HG03064 (cell line): ENCODE results near the gene DPP10.

Experiments
- ATAC-seq: cut with Tn5 transposase; IDR thresholded peaks from one replicate; pipeline ENCODE4 v1.9.1; 2021; ENCODE audit warnings: low read depth; ENCODE audit not compliant: unreplicated experiment

Gene DPP10

DNA sequence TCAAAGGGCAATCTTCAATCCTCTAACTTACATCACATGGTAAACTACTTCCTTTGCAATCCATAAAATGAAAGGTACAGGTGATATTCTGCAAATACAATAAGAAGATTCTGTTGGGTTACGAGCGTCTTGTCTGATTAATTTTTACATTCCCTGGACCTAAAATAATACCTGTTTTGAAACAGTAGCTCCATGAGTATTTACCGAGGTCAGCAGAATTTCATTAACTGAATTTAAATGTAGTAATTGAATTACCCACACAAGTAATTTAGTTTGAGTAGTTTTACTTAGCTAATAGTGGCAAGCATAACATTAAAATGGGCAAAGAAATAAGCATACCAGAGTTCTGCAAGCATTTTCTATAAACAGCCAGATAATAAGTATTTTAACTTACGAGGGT, 652.0 kb downstream of the DPP10 start:
- no peak for ATAC-seq

DNA sequence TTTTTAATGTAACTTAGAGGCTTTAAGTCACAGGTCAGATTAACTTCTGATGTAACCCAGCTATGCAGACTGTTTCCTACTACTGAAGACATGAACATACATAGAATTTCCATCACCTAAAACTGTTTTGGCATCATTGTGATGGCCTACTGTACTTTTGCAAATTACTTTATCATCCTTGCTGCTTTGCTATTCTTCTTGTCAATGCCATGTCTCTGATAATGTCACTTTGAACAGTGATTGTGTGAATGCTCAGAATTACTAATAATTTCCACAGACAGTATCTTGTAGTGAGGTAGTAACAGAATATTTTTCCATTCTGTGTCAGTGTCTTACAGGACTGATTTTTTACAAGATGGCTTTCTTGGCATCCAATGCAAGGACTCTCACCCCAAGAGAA, 663.5 kb downstream of the DPP10 start:
- ATAC-seq, result no peak

GRCh38 chr2:115115135-115115534, 672.7 kb downstream of the DPP10 start:
- no peak for ATAC-seq

GRCh38 chr2:115118306-115118705, 675.9 kb downstream of the DPP10 start:
- no peak for ATAC-seq

- ATAC-seq, result no peak
Observed at GRCh38 chr2:115119086-115119485, 676.6 kb downstream of the DPP10 start.

DNA sequence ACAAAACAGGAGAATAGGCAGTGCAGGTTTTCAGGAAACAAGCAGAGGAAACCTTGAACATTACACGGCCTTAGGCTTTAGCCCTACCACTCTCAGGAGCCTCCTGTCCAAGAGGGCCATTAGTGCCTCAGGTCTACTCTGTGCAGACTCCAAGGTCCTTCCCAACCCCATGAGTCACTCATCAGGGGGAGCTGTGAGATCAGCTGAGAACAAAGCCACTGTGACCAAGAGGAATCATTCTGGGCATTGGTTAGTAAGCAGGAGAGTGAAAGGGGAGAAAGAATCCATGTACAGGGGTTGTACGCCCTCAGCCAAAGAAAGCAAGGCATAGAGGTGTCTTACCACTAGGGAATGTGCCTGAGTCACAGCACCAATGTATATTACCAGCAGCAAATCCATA, 680.3 kb downstream of the DPP10 start:
- ATAC-seq, result no peak

DNA sequence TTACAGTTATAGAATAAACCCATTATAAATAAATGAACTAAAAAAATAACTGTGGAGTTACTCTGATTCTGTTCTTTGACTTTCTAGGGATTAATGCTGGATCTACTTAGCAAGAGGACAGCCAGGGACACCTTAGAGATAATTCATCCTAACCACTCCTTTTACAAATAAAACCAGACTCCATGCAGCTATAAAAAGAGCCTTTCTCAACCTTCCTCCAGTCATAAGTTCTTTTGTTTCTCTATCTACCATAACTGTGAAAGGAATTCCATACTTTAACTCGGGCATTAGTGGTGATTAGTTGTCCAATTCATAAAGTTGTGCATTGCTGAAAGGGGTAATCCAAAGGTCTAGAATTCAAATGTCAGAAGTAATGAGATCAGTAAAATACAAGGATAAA, 682.4 kb downstream of the DPP10 start:
- no peak for ATAC-seq

DNA sequence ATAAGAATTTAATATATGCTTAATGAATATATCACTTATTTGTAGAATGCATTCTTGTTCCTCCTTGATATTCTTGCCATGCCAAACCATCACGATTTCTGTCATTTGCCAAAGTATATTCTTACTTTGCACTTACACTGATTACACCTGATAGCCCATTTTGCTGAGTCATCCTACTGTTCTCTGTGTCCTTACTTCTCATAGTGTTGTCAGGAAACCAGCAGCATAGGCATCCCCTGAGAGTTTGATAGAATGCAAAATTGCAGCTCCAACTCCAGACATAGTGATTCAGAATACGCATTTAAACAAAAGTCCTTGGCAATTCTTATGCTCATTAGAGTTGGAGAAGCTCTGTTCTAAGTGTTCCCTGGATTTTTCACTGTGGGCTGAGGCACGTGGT, 687.1 kb downstream of the DPP10 start:
- ATAC-seq, result no peak

GRCh38 chr2:115160531-115161080, 718.2 kb downstream of the DPP10 start:
- no peak for ATAC-seq

- ATAC-seq, result no peak
Observed at GRCh38 chr2:115161081-115161770, 718.8 kb downstream of the DPP10 start.

- no peak for ATAC-seq
Observed at GRCh38 chr2:115161771-115162493, 719.5 kb downstream of the DPP10 start.

DNA sequence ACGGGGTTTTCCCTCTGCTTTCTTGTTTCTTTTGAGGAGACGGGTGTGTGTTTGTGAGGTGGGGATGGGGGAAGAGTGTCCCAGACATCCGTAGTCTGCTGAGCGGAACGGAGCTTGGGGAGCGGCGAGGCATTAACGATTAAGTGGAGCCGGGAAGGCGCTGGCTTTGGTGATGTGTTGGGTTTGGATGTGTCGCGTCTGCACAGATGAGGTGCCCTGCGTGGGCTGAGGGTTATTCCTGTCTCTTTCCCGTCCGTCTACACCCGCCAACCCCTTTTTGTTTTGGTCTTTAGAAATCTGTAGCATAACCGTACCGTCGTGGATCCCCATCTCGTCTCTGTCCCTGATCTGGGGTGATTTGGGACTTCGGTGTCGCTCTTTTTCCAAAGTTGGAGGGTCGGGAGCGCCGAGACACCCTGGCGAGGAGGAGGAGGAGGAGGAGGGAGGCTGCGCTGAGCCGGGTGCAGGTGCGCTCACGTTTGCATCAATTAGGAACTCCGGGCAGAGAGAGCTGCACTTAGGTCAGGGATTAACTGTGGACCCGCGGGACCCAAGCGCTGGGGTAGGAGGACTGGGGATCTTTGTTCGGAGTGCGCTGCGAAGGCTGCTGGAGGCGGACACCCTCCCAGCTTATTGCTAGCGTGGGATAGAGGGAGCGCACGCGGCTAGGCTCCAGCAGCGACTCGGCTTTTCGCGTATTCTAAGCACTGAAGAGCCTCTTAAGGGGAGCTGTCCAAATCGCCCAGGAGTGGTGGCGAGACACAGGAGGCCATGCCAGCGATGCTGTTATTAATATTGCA, 720.3 kb downstream of the DPP10 start:
- ATAC-seq, result no peak

DNA sequence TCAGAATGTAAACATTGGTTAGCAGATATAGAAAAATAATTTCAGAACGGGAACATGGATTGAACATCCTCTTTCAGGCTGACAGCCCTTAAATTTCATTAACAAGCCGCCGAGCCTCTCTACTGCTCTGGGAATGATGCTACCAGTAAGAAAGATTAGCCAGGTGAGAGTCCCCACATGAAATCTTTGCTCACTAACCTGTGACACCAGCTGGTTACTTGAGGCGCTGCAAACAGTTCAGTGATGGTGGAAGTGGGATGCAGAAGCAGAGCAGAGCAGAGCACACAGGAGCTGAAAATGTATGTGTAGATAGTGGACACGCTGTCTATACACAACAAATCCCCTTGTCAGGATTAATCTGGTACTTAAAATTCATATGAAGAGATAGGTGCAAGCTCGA, 721.1 kb downstream of the DPP10 start:
- ATAC-seq, result no peak

- no peak for ATAC-seq
Observed at GRCh38 chr2:115165529-115166109, 723.2 kb downstream of the DPP10 start.

DNA sequence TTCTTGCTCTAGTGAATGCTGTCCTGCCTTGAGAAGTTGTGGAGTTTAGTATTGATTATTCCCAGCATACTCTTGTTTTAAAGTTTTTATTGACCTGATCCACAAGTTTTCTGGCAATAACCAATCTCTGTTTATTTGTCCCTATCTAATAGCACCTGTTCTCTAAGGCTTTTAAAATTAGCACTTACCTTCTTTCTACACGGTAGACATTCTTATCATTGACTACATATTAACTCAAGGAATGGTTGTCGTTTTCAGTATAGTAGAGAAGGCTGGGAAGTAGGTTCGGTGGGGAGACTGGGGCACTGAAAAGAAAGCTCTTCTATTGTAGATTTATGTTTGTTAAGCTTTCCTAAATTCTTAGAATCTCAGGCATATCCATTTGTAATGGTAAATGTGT, 726.0 kb downstream of the DPP10 start:
- ATAC-seq, result no peak

DNA sequence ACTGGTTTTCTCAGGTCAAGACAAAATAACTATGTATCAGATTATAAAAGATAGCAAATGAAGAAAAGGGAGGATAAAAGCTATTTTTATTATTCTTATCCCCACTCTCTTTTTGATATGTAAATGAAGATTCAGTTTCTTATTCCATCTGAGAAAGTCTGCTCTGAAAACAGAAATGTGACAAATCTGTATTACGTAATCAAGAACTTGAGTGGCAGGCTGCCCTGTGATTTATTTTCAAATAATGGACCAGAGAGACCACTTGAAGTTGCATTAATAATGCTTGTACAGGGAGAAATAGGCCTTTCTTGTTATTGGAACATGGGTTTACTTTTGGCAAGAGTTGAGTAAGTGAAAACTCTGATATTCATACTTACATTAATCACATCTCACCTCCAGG, 727.4 kb downstream of the DPP10 start:
- no peak for ATAC-seq

DNA sequence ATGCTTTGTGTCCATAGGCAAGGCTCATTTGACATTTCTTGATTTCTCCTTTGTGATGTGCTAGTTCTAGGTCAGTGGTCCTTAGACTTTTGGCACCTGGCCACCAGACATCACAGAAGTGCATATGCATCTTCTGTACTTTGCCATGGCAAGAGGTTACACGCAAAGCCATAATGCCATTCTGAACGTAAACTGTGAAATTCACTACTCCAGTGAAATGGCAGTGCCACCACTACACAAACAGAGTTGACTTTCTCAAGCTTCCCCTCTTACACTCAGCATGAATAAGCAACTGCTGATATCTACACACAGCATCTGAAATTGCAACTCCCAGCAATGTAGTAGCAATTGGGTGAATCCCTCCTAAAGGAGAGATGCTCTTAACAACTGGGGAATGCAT, 729.3 kb downstream of the DPP10 start:
- ATAC-seq, result no peak

DNA sequence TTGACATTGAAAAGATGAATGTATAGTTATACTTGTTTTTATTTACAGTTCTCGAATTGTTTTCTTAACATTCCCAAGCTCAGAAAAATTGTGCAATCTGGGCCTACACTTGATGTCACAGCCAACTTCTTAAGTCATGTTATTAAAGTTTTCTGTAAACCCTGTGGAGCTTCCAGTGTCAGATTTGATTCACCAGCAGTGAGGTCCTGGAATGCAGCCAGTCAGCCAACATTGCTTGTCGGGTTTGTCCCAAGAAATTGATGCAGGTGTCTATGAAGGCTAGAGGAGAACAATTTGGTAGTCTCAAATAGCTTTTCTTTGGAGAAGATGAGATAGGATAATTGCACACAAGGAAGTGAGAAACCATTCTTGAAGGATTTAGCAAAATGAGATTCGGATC, 732.2 kb downstream of the DPP10 start:
- no peak for ATAC-seq

DNA sequence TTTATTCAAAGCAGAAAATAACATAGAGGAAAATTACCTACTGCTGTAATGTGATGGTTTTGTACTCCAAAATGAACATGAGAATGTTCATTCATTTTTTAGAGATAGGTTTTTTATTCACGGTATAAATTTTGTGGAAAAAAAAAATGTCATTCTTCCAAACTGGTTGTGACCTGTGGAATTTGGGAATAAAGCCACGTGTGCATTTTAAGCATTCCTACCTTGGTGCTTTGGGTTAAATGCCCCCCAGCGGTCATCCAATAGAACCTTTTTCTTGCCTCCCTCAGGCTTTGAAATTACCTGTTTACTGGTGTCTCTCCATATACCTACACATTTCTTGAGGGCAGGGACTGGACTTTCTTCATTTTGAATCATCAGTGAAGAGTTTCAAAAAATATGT, 740.7 kb downstream of the DPP10 start:
- ATAC-seq, result no peak

DNA sequence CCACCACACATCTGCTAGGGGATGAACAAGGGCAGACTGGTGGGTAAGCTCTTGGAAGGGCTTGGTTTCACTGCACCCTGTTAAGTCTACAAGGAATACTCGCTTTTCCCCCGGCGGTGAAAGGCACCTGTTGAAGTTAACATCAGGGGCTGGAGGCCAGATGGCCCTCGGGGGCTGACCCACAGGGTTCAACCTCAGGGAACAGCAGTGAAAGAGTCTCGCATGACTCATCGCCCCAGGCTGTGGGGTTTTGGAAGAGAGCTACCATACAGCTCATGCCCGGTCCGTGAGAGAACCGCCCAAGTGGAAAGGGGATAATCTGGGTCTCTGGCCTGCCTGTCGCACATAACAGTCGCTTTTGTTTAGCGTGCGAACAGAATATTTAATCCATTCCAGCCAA, 748.0 kb downstream of the DPP10 start:
- ATAC-seq, result no peak

GRCh38 chr2:115194623-115195022, 752.2 kb downstream of the DPP10 start:
- no peak for ATAC-seq
